C4-2B (cell line): ENCODE data around the gene LIMCH1.
A peak's percentile ranks its signal among the peaks of the same experiment; 100 is the strongest.
"Not testable (repeated sequence)": the region's sequence is repeated elsewhere in the genome, so short reads cannot be mapped to it uniquely, and the experiment has no call there.

Source experiments
- H3K27ac ChIP-seq: fragments of 450-650 bp; 2 replicates; pipeline ENCODE4 v1.5.1; 2017
- ZFX ChIP-seq: fragments of 450-650 bp; IDR thresholded peaks from 2 replicates; pipeline ENCODE4 v1.6.1; 2017
- TF ChIP-seq, protein P1 (sequence below): fragments of 450-650 bp; conservative IDR thresholded peaks from 2 replicates; pipeline ENCODE4 v1.5.1; 2017; ENCODE audit warnings: mild to moderate bottlenecking

Gene LIMCH1

DNA sequence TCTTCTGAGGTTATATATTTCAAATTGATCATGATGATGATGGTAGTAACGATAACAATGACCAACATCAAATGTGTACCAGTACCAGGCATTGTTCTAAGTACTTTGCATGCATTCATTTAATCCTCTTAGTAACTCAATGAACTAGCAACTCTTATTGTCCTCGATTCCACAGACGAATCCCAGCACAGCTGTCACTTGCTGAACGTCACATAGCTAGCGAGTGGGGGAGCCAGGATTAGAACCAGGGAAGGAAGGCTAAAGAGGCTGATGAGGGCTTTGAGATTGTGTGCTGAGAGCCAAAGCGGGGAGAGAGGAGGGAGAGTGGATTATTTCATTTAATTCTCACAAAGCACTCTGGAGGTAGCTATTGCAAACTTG lies 106.9 kb downstream of the LIMCH1 start:
- no peak overlapping the region; the same call in 1 of the 2 replicates for H3K27ac ChIP-seq
- TF ChIP-seq ZFX, result no peak
- TF ChIP-seq, protein P1, sequence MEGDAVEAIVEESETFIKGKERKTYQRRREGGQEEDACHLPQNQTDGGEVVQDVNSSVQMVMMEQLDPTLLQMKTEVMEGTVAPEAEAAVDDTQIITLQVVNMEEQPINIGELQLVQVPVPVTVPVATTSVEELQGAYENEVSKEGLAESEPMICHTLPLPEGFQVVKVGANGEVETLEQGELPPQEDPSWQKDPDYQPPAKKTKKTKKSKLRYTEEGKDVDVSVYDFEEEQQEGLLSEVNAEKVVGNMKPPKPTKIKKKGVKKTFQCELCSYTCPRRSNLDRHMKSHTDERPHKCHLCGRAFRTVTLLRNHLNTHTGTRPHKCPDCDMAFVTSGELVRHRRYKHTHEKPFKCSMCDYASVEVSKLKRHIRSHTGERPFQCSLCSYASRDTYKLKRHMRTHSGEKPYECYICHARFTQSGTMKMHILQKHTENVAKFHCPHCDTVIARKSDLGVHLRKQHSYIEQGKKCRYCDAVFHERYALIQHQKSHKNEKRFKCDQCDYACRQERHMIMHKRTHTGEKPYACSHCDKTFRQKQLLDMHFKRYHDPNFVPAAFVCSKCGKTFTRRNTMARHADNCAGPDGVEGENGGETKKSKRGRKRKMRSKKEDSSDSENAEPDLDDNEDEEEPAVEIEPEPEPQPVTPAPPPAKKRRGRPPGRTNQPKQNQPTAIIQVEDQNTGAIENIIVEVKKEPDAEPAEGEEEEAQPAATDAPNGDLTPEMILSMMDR, result no peak

DNA sequence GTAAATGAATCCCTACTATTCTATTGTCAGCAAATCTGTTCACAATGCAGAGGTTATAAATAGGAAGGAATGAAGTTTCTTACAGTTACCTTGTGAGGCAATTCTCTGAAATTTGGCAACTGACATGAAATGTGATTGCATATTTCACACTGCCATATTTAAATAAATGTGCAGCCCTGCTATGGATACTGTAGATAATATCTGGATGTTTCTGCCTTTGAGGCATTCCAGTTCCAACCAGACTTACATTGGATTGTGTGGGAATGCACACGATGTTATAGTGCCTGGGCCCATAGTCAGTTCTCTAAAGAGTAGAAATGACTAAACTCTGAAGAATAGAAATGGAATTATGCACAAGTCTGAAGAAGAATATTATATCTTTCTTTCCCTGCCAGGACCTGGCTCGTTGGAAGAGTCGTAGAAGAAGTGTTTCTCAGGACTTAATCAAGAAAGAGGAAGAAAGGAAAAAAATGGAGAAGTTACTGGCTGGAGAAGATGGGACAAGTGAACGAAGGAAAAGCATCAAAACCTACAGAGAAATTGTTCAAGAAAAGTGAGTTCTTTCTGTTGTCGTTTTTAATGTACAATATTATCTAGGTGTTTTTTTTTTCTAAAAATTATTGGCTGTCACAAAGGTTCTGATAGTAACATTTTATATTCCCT lies 107.9 kb downstream of the LIMCH1 start:
- TF ChIP-seq, protein P1, result no peak
- no peak for TF ChIP-seq ZFX
- no peak overlapping the region for H3K27ac ChIP-seq

DNA sequence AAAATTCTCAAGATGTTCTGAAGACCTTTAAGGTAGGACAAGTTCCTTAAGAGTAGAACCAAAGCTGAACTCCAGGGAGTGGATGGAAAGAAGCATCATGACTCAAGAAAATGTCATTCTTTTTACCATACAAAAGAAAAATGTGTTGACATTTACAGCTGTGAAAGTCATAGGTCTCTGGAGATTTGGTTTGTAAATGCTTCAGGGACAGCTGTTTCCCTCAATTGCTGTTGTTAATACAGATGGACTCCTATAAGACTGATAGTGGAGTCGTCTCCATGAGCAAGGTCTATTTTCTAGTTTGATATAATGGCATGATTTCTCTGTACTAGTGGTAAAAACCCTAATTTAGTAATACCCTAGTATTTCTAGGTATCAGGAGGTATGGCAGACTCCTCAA lies 108.9 kb downstream of the LIMCH1 start:
- TF ChIP-seq ZFX, result no peak
- TF ChIP-seq, protein P1, result no peak
- H3K27ac ChIP-seq, result no peak overlapping the region

DNA sequence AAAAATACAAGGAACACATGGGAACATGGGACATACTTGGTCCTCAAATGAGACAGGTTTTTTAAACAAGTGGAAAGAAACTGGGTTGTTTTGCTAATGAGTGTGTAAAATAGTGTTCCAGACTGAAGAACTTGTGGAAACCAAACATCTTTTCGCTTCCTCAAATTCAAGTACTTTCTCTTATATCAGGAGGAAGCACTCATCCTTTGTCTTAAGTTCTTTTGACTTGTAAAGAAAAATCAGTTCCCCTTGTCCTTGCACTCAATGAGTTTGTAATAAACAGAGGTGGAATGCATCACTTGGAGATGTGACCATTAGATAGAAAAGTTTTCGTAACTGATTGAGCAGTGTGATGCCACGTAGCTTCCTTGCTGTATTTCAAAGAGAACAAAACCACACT lies 109.4 kb downstream of the LIMCH1 start:
- H3K27ac ChIP-seq, result no peak overlapping the region
- TF ChIP-seq ZFX, result no peak
- TF ChIP-seq, protein P1, result no peak

DNA sequence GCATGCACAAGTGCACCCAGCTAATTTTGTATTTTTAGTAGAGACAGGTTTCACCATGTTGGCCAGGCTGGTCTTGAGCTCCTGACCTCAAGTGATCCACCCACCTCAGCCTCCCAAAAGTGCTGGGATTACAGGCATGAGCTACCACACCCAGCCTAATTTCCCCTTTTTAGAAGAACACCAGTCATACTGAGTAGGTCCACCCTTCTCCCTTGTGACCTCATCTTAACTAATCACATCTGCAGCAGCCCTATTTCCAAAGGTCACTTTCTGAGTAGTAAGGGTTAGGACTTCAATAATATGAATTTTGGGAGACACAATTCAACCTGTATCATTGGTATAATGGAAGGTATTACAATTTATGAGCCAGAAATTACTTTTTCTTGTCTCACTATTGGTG lies 113.2 kb downstream of the LIMCH1 start:
- not testable (repeated sequence) for H3K27ac ChIP-seq

DNA sequence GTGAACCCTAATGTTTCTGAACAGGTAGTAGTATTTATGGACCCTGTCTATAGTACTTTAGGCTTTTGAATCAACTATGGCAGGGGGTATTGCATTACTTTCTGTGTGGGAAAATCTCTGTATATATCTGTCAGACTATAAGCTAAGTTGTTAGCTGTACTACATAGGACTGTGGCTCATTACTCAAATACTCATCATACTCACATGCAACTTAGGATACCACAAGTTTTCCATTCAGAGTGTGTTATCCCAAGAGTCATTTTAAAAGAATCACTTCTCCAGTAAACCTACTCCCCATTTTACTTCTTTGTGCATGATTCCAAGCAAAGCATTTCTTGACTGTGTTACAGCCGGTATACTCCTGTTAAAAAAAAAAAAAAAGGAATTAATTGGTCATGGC lies 115.0 kb downstream of the LIMCH1 start:
- H3K27ac ChIP-seq, result no peak overlapping the region
- no peak for TF ChIP-seq ZFX
- TF ChIP-seq, protein P1, result no peak

DNA sequence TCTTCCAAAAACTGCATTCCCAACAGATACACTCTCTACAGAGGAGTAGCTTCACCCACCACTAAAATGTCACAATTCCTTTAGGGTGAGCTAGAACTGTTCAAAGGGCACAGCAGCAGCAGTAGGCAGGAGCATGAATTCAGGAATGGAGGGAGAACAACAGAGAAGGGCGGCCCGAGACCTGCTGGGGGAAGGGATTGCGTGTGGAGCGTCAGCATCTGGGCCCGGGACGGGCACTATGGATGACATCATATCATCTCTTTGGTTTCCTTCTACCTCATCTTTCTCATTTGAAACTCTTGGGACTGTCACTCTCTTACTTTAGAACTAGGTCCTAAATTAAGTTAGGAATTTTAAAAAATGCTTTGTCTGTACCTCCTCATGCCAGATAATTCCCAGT lies 115.6 kb downstream of the LIMCH1 start:
- no peak overlapping the region for H3K27ac ChIP-seq
- TF ChIP-seq, protein P1, result no peak
- no peak for TF ChIP-seq ZFX

DNA sequence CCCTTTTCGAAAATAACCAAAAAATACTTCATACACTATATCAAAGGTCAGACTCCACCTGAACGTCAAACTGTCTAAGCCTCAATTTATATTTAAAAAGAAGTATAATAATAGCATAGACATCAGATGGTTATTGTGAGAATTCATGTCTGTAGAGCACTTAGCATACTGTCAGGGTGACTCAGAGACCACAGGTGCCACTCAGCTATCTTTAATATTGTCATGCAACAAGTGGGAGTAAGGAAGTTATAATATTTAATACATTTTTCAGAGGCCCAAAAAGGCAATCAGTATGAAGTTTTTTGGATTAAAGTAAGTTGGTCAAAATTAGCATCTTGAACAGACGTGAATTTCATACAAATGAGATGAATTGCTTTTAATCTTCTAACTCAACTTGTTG lies 117.2 kb downstream of the LIMCH1 start:
- H3K27ac ChIP-seq, result peak overlapping the region; percentile 89
- no peak for TF ChIP-seq ZFX
- TF ChIP-seq, protein P1, result no peak
